Measurements from ENCODE around the gene DCLK1.
"Not testable (repeated sequence)": the region's sequence is repeated elsewhere in the genome, so short reads cannot be mapped to it uniquely, and the experiment has no call there.

DCLK1 gene

GRCh38 chr13:35983206-35983605, 148.0 kb downstream of the DCLK1 start:
- DNase-seq = no peak

DNA sequence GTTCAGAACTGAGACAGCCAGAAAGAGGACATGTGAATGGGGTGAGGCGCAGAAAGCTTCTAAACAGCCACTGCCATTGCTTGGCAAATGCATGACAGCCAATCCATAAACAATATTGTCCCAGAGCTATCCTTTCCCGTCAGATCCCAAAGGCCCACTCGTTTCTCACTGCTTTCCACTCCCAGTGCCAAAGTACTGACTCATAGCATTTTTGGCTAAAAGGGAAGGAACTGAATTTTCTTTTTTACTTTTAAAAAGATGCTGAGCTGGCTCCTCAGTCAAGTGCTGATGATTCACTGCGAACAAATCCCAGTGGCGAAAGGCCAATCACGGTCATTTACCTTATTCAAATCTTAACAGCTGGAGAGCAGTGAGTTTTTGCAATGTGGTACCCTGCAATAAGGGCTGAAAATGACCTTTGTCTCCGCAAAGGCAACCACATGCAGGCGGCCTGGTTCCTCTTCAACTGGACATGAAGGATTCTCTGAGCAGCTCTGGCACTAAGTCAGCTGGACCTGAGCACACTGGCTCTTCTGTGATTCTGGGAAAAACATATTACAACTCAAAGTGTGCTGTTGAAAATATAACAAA, 151.7 kb downstream of the DCLK1 start:
- no peak for DNase-seq

- peak in 1 of 5 experiments; percentile 23 for DNase-seq
Measured at GRCh38 chr13:35978607-35979316, 152.4 kb downstream of the DCLK1 start.

- DNase-seq = no peak
Measured at GRCh38 chr13:35977060-35977459, 154.1 kb downstream of the DCLK1 start.

DNA sequence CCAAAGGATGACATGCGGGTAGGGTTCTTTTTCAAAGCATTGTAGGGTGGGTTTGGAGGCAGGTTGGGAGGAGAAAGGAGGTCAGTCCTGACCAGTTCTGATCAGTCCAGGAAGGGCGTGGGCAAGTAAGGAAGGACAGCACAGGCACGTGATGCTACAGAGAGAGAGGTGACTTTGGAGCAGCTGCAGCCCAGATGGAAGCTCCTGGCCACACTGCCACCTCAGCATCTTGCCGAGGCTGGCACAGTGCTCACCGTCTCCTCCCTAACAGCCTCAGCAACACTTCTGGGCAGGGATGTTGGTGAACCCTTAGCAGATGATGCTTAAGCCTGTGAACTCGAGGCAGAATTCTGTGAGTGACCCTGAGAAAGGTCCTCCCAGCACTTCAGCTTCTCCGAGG, 155.1 kb downstream of the DCLK1 start:
- DNase-seq = no peak

DNA sequence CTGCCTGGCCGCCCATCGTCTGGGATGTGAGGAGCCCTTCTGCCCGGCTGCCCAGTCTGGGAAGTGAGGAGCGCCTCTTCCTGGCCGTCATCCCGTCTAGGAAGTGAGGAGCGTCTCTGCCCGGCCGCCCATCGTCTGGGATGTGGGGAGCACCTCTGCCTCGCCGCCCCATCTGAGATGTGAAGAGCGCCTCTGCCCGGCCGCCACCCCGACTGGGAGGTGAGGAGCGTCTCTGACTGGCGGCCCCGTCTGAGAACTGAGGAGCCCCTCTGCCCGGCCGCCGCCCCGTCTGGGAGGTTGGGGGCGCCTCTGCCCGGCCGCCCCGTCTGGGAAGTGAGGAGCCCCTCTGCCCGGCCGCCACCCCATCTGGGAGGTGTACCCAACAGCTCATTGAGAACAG, 164.2 kb downstream of the DCLK1 start:
- DNase-seq = not testable (repeated sequence)

DNA sequence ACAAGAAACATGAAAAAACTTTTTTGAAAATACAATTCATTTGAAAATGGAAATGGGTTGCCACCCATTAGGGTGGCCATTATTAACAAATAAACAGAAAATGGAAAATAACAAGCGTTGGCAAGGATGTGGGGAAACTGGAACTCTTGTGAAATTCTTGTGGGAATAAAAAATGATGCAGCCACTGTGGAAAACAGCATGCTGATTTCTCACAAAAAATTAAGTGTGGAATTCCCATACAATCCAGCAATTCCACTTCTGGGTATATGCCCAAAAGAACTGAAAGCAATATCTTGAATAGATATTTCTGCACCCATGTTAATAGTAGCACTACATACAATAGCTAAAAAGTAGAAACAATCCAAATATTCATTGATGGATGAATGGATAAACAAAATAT, 165.2 kb downstream of the DCLK1 start:
- no peak for DNase-seq

- no peak for DNase-seq
Measured at GRCh38 chr13:35965226-35965927, 165.8 kb downstream of the DCLK1 start.

GRCh38 chr13:35964863-35965180, 166.4 kb downstream of the DCLK1 start:
- no peak for DNase-seq

DNA sequence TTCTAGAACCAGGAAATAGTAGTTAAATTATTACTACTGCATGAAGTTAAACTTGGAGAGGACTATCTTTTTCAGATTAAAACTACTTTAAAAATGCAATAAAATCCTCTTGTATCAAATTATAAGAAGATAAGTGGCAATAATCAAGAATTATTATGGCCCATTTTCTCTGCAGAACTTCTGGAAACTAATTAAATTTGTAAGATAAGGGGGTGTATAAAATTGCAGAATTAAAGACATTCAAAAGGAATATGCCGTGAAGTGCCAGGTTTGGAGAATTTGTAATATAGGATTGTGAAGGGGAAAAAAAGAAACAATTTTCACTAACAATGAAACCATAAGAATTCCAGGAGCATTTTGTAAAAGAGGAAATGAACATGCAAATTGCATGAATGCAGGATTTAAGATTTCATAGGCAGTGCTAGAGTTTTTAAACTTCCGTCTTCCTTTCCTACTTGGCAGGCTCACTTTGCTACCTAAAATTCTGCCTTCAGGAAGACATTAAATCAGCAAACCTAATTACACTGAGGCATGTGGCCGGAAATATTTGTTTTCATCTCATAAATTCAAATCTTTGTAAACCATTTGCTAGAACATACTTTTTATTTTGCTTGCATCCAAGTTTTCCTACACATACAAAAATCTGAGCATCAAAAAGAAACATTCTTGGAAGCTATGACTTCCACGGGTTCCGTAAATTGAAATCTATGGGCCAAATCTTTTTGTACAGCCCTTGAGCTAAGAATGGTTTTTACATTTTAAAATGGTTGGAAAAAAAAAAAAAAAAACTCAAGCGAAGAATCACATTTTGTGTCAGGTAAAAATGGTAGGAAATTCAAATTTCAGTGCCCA, 166.9 kb downstream of the DCLK1 start:
- no peak for DNase-seq

DNA sequence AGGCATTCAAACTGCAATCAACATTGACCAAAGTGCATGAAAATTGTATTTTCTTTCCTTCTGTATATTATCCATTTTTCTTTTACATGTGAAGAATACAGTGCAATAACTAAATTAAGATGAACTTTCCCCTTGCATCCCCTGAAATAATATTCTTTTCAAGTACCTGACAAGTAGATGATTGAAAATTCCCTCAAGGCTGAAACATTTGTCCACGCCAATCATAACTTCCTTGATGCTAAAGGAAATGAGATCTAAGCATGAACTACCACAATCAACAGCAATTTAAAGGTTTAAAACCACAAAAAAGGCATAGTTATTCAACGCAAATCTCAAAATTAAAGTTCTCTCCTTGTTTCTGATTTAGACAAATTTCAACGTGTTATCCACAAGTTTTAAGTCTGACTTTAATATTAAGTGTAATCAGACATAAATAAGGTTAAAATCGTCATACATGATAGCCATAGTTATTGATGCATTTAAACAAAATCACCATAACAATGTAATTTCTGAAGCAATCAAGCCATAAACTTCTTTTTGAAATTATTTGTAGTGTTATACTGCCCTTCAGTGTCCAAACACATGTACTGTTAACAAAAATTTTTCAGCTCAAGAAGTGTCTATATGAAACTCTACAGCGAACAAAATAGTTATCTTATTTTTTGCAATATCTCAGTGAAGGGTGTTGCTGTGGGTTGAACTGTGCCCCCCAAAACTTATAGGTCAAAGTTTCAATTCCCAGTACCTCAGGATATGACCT, 169.5 kb downstream of the DCLK1 start:
- no peak for DNase-seq

DNA sequence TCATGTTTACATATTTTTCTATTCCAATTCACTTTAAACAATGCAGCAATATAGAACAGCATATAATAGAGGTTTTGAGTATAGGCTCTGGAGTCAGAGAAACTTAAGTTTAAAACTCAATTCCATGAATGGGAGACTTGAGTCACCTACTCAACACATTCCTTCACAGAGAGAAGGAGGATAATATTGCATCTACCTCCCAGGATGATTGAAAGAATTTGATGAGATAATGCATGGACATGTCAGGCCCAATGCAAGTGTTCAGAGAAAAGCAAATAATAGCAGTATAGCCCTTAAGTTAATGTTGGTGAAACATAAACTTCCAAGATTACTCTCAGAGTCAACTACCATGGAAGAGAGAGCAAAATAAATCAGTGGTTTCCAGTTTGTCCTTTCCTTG, 170.2 kb downstream of the DCLK1 start:
- no peak for DNase-seq

- DNase-seq = peak in 1 of 5 experiments; percentile 22
Measured at GRCh38 chr13:35957996-35958395, 173.2 kb downstream of the DCLK1 start.

DNA sequence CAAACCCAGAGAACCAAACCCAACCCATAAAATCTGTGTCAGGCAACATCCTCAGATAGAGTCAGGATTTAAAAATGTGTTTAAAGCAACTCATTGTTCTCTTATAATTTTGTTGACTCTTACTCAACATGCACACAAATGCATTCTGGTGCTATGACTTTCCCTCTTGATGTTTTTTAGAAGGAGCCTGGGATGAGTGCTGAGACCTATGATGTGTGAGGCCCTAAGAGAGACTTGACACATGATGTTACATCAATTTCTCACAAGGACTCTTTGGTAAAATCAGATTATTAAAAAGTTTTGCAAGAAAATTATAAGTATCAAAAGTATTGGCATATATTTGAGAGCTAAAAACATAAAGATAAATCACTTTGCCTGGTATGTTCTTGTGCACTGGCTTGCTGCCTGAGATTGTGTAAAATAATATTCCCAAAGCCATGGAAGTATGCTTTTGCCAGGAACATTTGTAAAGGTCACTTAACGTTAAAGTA, 173.9 kb downstream of the DCLK1 start:
- no peak for DNase-seq

DNA sequence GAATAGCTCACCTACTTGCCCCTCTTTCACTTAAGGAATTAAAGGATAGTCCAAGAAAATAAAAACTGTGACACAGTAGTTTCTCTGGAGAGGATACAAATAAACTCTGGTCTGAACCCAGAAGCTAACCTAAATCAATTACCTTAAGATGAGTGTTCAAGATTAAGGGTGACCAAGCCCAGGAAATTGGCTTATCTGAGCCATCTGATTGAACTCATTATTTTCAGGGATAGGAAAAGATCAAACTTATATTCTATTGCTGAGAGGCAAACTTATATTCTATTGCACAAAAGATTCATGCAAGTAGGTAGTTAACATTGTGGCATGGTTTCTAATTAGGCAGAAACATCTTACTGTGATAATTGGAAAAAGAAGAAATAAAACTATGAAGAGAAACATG, 175.1 kb downstream of the DCLK1 start:
- no peak for DNase-seq

GRCh38 chr13:35954207-35954560, 177.0 kb downstream of the DCLK1 start:
- no peak for DNase-seq

DNA sequence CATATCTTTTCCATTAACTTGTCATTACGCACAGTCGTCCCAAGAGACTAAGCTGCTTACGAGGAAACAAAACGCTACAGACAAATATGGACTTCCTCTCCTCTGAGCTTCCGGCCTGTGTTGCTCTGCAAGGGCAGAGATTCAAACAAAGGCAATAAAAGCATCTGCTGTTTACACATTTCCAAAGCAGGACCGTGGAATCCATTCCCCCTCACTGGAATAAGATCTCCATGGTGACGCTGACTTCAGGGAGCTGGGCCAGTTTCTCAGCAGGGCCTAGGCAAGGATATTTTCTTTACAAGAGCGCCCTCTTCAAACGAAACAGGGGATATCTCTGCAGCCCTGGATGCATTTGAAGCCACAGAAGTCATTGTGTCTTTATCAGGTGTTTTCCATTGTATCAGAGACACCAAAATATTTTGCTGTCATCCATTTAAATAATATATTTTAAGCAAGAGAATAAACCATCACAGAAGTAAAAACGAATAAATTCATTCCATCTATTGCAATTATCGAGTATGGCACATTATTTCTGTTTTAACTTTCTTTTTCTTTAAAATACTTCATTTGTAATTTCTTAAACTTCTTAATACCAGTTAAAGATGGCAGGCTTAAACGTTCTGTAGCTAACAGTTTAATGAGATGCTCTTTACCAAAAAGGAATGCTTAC, 177.5 kb downstream of the DCLK1 start:
- peak in 1 of 5 experiments; percentile 9 for DNase-seq

GRCh38 chr13:35947315-35947714, 183.9 kb downstream of the DCLK1 start:
- no peak for DNase-seq

GRCh38 chr13:35945368-35945767, 185.8 kb downstream of the DCLK1 start:
- DNase-seq = no peak

DNA sequence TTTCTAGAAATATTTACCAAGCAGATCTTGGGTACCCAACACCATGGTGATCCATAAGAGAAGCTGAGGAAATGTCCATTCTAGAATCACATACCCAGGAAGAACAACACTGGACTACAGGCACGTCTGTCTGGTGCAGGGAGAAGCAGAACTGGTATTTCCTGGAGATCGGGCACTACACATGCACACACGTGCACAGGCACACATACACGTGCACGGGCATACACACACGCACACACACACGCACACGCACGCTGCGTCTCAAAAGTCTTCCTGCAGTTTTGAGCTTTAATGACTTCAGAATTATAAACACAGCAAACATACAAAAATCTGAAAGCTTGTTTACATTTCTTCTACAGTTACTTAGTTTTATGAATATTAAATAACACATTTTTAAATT, 189.8 kb downstream of the DCLK1 start:
- no peak for DNase-seq

DNA sequence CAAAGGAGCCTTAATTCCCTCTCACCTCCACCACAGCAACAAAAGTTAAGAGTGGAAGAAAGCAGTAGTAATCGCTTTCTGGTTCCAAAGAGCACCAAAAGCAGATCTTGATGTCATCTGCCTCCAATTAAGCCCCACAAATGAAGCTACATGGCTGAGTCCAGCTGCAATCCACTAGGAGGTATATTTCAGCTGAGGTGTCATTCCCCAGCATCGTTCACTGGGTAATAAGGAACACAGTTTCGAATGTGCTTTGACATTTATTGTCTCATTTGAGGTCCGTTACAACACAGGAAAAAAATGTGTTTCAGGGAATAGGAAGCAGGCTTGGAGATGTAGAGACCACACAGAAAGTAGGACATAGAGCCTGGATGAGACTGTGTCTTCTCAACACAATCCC, 190.4 kb downstream of the DCLK1 start:
- no peak for DNase-seq

All from T-helper 2 cell (primary cell).